Panc1 (cell line): ENCODE measurements around the gene IQCN. TPM values are rescaled to one million over a fixed set of nuclear protein-coding genes. Genes with fewer than 3 reads are reported as not detected.

ENCODE experiments used
- ATAC-seq: fragments of 200-7000 bp; cut with Tn5 transposase; 2 replicates; pipeline ENCODE4 v1.9.1; 2020; ENCODE audit warnings: mild to moderate bottlenecking, moderate library complexity
- BruUV-seq: library from RNA; stranded (reverse); fragments of 400-500 nt; replicated peaks from 2 replicates; lab custom pipeline; 2021; lab: Mats Ljungman, UMichigan
- CTCF ChIA-PET: fragments of 300-600 bp; sonication (Branson Sonifier 250); formaldehyde crosslinking; loops from one replicate; lab custom pipeline; 2022; ENCODE audit warnings: antibody characterized with exemption; lab: Charles Lee
- POLR2A ChIA-PET: fragments of 300-600 bp; sonication (Branson Sonifier 250); formaldehyde crosslinking; loops from one replicate; lab custom pipeline; 2022; ENCODE audit warnings: antibody characterized with exemption; lab: Charles Lee
- DNase-seq: peaks from one replicate; pipeline ENCODE4 v3.0.0-alpha.2; 2010; ENCODE audit warnings: low read depth, low spot score
- H3K27ac ChIP-seq: 2 replicates; pipeline ENCODE4 v1.5.1; 2011; ENCODE audit warnings: mild to moderate bottlenecking, low read length, inconsistent platforms
- H3K27me3 ChIP-seq: fragments of 200-500 bp; sonication (Bioruptor generic); 2 replicates; pipeline ENCODE4 v1.6.0; 2014; ENCODE audit warnings: low read length, inconsistent platforms; ENCODE audit not compliant: control insufficient read depth, insufficient read depth
- H3K36me3 ChIP-seq: fragments of 200-500 bp; sonication (Bioruptor generic); 2 replicates; pipeline ENCODE4 v1.5.1; 2014; ENCODE audit warnings: inconsistent platforms, mild to moderate bottlenecking, low read length, moderate library complexity; ENCODE audit not compliant: control insufficient read depth, insufficient read depth
- H3K4me1 ChIP-seq: 2 replicates; pipeline ENCODE4 v1.5.1; 2011; ENCODE audit warnings: inconsistent platforms, mild to moderate bottlenecking, low read length, moderate library complexity; ENCODE audit not compliant: control insufficient read depth, insufficient read depth
- H3K4me3 ChIP-seq, 2 experiments: 2 replicates each; pipeline ENCODE4 v1.5.1; 2011 to 2012; ENCODE audit warnings: low read depth in 2 of 2, low read length in 2 of 2, mild to moderate bottlenecking in 2 of 2, inconsistent platforms in 1 of 2, moderate library complexity in 1 of 2
- H3K9me3 ChIP-seq: fragments of 200-500 bp; sonication (Bioruptor generic); 2 replicates; pipeline ENCODE4 v1.5.1; 2014; ENCODE audit warnings: low read depth, mild to moderate bottlenecking, inconsistent platforms, low read length, moderate library complexity; ENCODE audit not compliant: control insufficient read depth, insufficient read depth
- CTCF ChIP-seq: fragments of 450-650 bp; IDR thresholded peaks from 2 replicates; pipeline ENCODE4 v1.5.1; 2017; ENCODE audit warnings: mild to moderate bottlenecking
- POLR2AphosphoS5 ChIP-seq: IDR thresholded peaks from 2 replicates; pipeline ENCODE4 v1.6.1; 2012; ENCODE audit warnings: mild to moderate bottlenecking, low read depth, low read length, moderate library complexity
- REST ChIP-seq, 2 experiments: IDR thresholded peaks; 2 replicates each; pipeline ENCODE4 v1.6.1; 2011 to 2012; ENCODE audit warnings: low read depth in 2 of 2, control low read depth in 1 of 2, low read length in 1 of 2, mild to moderate bottlenecking in 1 of 2, moderate library complexity in 1 of 2; ENCODE audit not compliant: insufficient read depth in 1 of 2
- SIN3A ChIP-seq: IDR thresholded peaks from 2 replicates; pipeline ENCODE4 v1.6.1; 2012; ENCODE audit warnings: low read depth, mild to moderate bottlenecking, low read length, moderate library complexity, borderline replicate concordance; ENCODE audit not compliant: insufficient read depth
- TCF7L2 ChIP-seq: IDR thresholded peaks from 2 replicates; pipeline ENCODE4 v1.6.1; 2011; ENCODE audit warnings: mild to moderate bottlenecking, low read depth, low read length, inconsistent platforms
- in situ Hi-C: cut with HindIII; loops from 2 replicates; pipeline ENCODE4 v1.10.0; 2016; ENCODE audit warnings: low sequenced_read_pairs, low pct_unique_long_range_greater_than_20kb
- intact Hi-C: fragments of 100-400 bp; cut with micrococcal nuclease; formaldehyde crosslinking; loops from one replicate; pipeline ENCODE4 v1.10.0; 2022; ENCODE audit not compliant: unreplicated experiment
- total RNA-seq: library from RNA; stranded (reverse); gene quantifications from one replicate; pipeline ENCODE4 v1.2.1, GENCODE V29; 2021; ENCODE audit not compliant: unreplicated experiment

The IQCN gene
- total RNA-seq, 1 experiment from 2014 or later, result 2.5 TPM

GRCh38 chr19:18283338-18283737, 9.1 kb upstream of the IQCN start:
- intact Hi-C loops (no loop called here), in situ Hi-C loops (no loop called here)
- ChIA-PET CTCF (no interaction called here), POLR2A (no interaction called here)
- no peak for DNase-seq
- no peaks in the 10 kb centered on the region for H3K9me3 ChIP-seq
- no peaks in the 10 kb centered on the region; the same call in 1 of the 2 replicates for H3K36me3 ChIP-seq
- no TSS peak for BruUV-seq
- H3K27ac ChIP-seq, result no peak overlapping the region
- H3K27me3 ChIP-seq, result no peaks in the 10 kb centered on the region
- H3K4me1 ChIP-seq, result peaks cover 14% of the 10 kb centered on the region
- no peak overlapping the region for H3K4me3 ChIP-seq
- no peak for ATAC-seq
- no peak for TF ChIP-seq CTCF
- no peak for TF ChIP-seq REST (IDR thresholded peaks at IDR 0.05; ENCODE audit: insufficient read depth in 1 of 2, low read depth in 2 of 2, low read length in 1 of 2)
- TF ChIP-seq TCF7L2, result no peak
- TF ChIP-seq POLR2AphosphoS5, result no peak
- no peak for TF ChIP-seq SIN3A

DNA sequence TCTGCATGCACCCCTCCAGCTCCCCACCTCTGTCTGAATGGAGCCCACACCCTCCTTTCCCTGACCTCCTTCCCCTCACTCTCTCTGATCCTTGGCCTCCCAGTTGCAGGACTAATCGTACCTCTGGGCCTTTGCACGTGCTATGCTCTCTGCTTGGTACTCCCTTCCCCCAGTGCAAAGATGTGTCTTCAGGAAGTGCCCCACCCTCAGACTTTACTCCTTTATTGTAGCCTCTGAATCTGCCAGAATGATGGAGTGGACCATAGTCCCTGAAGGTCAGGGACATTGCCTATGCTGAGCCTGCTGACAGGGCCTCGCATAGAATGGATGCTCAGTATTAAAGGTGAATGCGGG, 8.5 kb upstream of the IQCN start:
- Histone ChIP-seq H3K36me3 (no peaks in the 10 kb centered on the region; the same call in 1 of the 2 replicates), H3K27me3 (no peaks in the 10 kb centered on the region), H3K9me3 (no peaks in the 10 kb centered on the region), H3K4me1 (peaks cover 18% of the 10 kb centered on the region), H3K4me3 (peak overlapping the region; percentile 41 to 63; a peak in 3 of 4 replicates), H3K27ac (peak overlapping the region; percentile 93)
- ATAC-seq (no peak), DNase-seq (no peak)
- ChIA-PET POLR2A (interaction anchor here (3.5 kb wide), 1 partner anchor 10 kb away, joined by 22 read pairs; no protein-coding TSS in a partner anchor), CTCF (no interaction called here)
- no TSS peak for BruUV-seq
- TF ChIP-seq CTCF, result no peak
- TF ChIP-seq SIN3A, result no peak
- TF ChIP-seq REST (IDR thresholded peaks at IDR 0.05; ENCODE audit: insufficient read depth in 1 of 2, low read depth in 2 of 2, low read length in 1 of 2), result no peak
- TF ChIP-seq POLR2AphosphoS5, result no peak
- no peak for TF ChIP-seq TCF7L2
- intact Hi-C loops (no loop called here), in situ Hi-C loops (no loop called here)
